A549 treated with AZD9567 at 1 μM for 4 hours (cell line): ENCODE results near the gene SLC26A2. TPM values are rescaled to one million over a fixed set of nuclear protein-coding genes. Genes with fewer than 3 reads are reported as not detected.

Experiments used
- total RNA-seq: library from RNA; stranded (reverse); fragments of 200-300 nt; extraction: Qiagen RNA extraction; gene quantifications from 5 replicates; pipeline ENCODE4 v1.2.3, GENCODE V29; 2022; ENCODE audit not compliant: insufficient read depth

SLC26A2 gene
- 33.5 to 48.2 TPM (median 47.1 TPM) in 5 replicates for total RNA-seq

GRCh38 chr5:149960272-149961185 lies at the start of gene SLC26A2:
Gene SLC26A2, plus strand, starts transcription at chr5:149960758. Its CDS starts 16,895 bp downstream, at chr5:149977653.

GRCh38 chr5:149944666-149945065 lies 15.9 kb upstream of the SLC26A2 start, which contains the start of gene PDE6A:
Gene PDE6A, minus strand, starts transcription at chr5:149944793. Its CDS starts 120 bp downstream, at chr5:149944673.

GRCh38 chr5:150000256-150000989 lies 39.9 kb downstream of the SLC26A2 start, which contains the start of the genes HMGXB3 and TIGD6:
Gene HMGXB3, plus strand, starts transcription at chr5:150000739. Its CDS starts 4,114 bp downstream, at chr5:150004853.
Gene TIGD6, minus strand, starts transcription at chr5:150000654. Its CDS starts 4,306 bp downstream, at chr5:149996348.

Other genes starting within 250 kb of the SLC26A2 start
- gene PPARGC1B, start 230.4 kb upstream of the SLC26A2 start, total RNA-seq = 3.4 to 5.9 TPM (median 5.2 TPM) in 5 replicates
- 0.15 to 0.23 TPM (median 0.19 TPM) in 4 of 5 replicates, not detected in the other for gene PDE6A, start 16.0 kb upstream of the SLC26A2 start, total RNA-seq
- gene TIGD6, start 39.9 kb downstream of the SLC26A2 start, total RNA-seq = 5.0 to 7.0 TPM (median 5.4 TPM) in 5 replicates
- 29.4 to 33.2 TPM (median 31.9 TPM) in 5 replicates for gene HMGXB3, start 40.0 kb downstream of the SLC26A2 start, total RNA-seq
- gene CSF1R, start 125.8 kb downstream of the SLC26A2 start, total RNA-seq = 0.07 to 0.14 TPM (median 0.12 TPM) in 4 of 5 replicates, not detected in the other
- gene PDGFRB, start 195.1 kb downstream of the SLC26A2 start, total RNA-seq = 0.14 to 0.47 TPM (median 0.37 TPM) in 4 of 5 replicates, not detected in the other
- gene CDX1, start 206.0 kb downstream of the SLC26A2 start, total RNA-seq = not detected in 5 replicates
- 0.02 to 0.06 TPM in 2 of 5 replicates, not detected in the others for gene SLC6A7, start 229.3 kb downstream of the SLC26A2 start, total RNA-seq